ENCODE measurements around the gene C2CD4D. TPM values are rescaled to one million over a fixed set of nuclear protein-coding genes. Genes with fewer than 3 reads are reported as not detected.

Gene C2CD4D
- total and polyA plus RNA-seq, 12 donors, result 0.06 to 0.55 (median 0.22) TPM; not detected in 6

DNA sequence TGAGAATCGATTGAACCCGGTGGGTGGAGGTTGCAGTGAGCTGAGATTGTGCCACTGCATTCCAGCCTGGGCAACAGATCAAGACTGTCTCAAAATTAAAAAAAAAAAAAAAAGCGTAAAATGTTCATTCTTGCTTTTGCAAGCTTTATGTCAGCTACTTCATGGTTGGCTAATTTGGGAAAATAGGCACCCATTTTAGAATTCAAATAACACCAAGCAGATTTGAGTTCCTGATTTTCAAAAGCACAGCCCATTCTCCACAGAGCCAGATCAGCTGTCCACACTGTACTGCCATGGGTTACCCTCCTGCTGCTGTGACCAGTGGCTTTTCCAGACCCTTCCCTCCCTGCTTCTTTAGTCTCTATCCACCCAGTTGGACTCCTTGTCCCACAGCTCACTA is 9.5 kb upstream of the C2CD4D start:
- H3K27me3 ChIP-seq, result peaks cover 4% of the 10 kb centered on the region
- peaks cover 0 to 6% of the 10 kb centered on the region in 2 donors for H3K4me1 ChIP-seq (replicated peaks in 1 of 2)
- no peak overlapping the region for H3K4me3 ChIP-seq
- no peaks in the 10 kb centered on the region for H3K9me3 ChIP-seq (replicated peaks in 1 of 3)
- no peak overlapping the region for H3K27ac ChIP-seq
- WGBS, 4 donors, result 59 to 78% (median 70%) methylated on average over 3 of the region's 3 CpGs
- DNase-seq, result no peak
- intact Hi-C loops (cut with DNase I), result no loop called here
- TF ChIP-seq, protein P1, sequence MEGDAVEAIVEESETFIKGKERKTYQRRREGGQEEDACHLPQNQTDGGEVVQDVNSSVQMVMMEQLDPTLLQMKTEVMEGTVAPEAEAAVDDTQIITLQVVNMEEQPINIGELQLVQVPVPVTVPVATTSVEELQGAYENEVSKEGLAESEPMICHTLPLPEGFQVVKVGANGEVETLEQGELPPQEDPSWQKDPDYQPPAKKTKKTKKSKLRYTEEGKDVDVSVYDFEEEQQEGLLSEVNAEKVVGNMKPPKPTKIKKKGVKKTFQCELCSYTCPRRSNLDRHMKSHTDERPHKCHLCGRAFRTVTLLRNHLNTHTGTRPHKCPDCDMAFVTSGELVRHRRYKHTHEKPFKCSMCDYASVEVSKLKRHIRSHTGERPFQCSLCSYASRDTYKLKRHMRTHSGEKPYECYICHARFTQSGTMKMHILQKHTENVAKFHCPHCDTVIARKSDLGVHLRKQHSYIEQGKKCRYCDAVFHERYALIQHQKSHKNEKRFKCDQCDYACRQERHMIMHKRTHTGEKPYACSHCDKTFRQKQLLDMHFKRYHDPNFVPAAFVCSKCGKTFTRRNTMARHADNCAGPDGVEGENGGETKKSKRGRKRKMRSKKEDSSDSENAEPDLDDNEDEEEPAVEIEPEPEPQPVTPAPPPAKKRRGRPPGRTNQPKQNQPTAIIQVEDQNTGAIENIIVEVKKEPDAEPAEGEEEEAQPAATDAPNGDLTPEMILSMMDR (IDR thresholded peaks at IDR 0.05), result no peak
- no peak for TF ChIP-seq POLR2A (IDR thresholded peaks at IDR 0.05)
- no peaks in the 10 kb centered on the region for H3K36me3 ChIP-seq (replicated peaks in 1 of 2)

DNA sequence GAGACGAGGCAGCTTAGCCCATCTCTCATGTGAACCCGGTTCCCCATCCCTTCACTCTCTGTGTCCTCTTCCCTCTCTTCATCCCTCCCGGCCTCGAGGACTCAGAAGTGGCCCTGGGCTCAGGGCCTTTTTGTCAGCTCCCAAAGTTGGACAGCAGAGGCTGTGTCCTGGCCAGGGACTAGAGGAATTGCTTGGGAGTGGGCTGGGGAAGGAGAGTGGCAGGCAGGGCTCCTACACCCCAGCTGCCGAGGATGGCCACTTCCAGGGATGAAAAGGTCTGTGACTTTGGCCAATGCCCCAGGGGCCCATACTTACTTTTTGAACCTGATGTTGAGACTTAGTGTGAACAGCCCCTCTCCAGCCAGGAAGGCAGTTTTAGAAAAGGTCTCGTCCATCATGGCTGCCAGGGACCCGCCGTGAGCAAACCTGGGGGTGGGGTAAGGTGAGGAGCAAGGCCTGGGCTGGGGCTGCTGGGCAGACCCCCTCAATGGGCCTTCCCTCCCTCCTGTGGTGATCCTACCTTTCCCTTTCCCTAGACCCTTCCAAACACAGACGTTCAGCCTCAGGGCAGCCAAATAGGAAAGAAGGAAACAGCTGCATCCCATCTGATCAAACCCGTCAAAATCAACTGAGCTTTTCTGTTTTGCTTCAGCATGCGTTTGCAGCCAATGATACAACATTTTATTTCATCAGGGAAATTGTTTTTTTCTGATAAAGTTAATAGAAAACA is 8.4 kb upstream of the C2CD4D start:
- peaks cover 0 to 6% of the 10 kb centered on the region in 2 donors for H3K4me1 ChIP-seq (replicated peaks in 1 of 2)
- no peaks in the 10 kb centered on the region for H3K36me3 ChIP-seq (replicated peaks in 1 of 2)
- H3K27me3 ChIP-seq, result peaks cover 4% of the 10 kb centered on the region
- no peak overlapping the region for H3K27ac ChIP-seq
- TF ChIP-seq POLR2A (IDR thresholded peaks at IDR 0.05), result no peak
- TF ChIP-seq, protein P1 (IDR thresholded peaks at IDR 0.05), result no peak
- no peaks in the 10 kb centered on the region for H3K9me3 ChIP-seq (replicated peaks in 1 of 3)
- H3K4me3 ChIP-seq, result no peak overlapping the region
- intact Hi-C loops (cut with DNase I), result no loop called here
- DNase-seq, result no peak
- WGBS, 4 donors, result 48 to 63% (median 53%) methylated on average over 7 to 11 of the region's 11 CpGs

DNA sequence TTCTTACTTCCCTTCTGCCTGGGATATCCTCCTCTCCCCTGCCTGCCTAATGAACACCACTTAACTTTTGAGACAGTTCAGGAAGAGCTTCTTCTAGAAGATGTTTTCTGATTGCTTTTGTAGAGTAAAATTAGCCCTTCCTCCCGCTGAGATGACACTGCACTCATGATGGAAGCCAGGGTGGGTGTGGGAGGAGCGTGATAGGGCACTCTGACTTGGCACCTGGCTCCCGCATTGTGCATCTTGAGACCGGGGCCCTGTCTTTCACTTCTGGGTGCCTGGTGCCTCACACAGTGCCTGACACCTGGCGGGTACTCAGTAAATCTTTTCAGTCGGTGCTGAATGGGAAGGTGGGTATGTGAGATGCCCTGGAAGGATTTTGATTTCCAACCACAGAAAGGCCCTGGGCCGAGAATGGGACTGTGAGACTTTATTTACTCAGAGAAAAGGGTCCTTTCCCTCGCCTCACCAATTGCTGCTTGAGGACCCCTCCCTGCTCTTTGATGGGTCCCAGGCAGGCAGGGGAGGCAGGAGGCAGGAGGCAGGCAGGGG is 7.1 kb upstream of the C2CD4D start:
- intact Hi-C loops (cut with DNase I), result no loop called here
- DNase-seq, result no peak

DNA sequence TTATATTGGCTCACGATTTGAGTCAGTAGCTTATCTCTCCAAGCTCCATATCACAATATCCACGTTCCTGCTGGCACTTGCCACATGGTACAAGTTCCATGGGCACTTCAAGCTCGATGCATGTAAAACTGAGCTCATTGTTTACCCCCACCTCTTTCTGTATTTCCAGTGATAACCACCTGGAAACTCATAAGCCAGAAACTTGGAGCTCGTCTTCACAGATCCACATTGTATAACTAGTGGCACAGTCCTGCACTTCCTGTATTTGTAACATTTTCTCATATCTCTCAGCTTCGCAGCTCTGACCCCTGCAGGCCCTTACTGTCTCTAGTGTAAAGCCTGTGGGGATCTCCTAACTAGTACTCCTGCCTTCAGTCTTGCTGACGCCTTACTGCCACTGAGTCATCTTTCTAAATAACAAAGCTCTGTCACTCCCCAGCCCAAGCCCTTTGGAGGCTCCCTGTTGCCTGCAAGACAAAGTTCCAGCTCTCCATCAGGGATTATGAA is 6.5 kb upstream of the C2CD4D start:
- TF ChIP-seq, protein P1 (IDR thresholded peaks at IDR 0.05), result no peak
- no peak for TF ChIP-seq POLR2A (IDR thresholded peaks at IDR 0.05)
- no peak for DNase-seq
- WGBS, 4 donors, result 53 to 65% (median 58%) methylated on average over 6 of the region's 6 CpGs
- Histone ChIP-seq H3K4me1 (replicated peaks in 1 of 2) (peaks cover 0 to 6% of the 10 kb centered on the region in 2 donors), H3K27me3 (no peaks in the 10 kb centered on the region), H3K36me3 (replicated peaks in 1 of 2) (no peaks in the 10 kb centered on the region), H3K4me3 (no peak overlapping the region), H3K27ac (no peak overlapping the region), H3K9me3 (replicated peaks in 1 of 3) (no peaks in the 10 kb centered on the region)
- intact Hi-C loops (cut with DNase I), result no loop called here

More for the DNA sequence above, 7.1 kb upstream of the C2CD4D start:
- Histone ChIP-seq H3K9me3 (replicated peaks in 1 of 3) (no peaks in the 10 kb centered on the region), H3K4me1 (replicated peaks in 1 of 2) (peaks cover 0 to 6% of the 10 kb centered on the region in 2 donors), H3K4me3 (no peak overlapping the region), H3K27ac (no peak overlapping the region), H3K36me3 (replicated peaks in 1 of 2) (no peaks in the 10 kb centered on the region), H3K27me3 (no peaks in the 10 kb centered on the region)
- TF ChIP-seq POLR2A (IDR thresholded peaks at IDR 0.05), result no peak
- TF ChIP-seq, protein P1 (IDR thresholded peaks at IDR 0.05), result no peak
- WGBS, 4 donors, result 79 to 88% (median 83%) methylated on average over 6 to 8 of the region's 8 CpGs
